A549 treated with DMSO at 1 μM for 4 hours (cell line): ENCODE data around the gene CAMSAP2. TPM values are rescaled to one million over a fixed set of nuclear protein-coding genes. Genes with fewer than 3 reads are reported as not detected.

Source experiments
- total RNA-seq: library from RNA; stranded (reverse); fragments of 200-300 nt; extraction: Qiagen RNA extraction; gene quantifications from 5 replicates; pipeline ENCODE4 v1.2.3, GENCODE V29; 2022; ENCODE audit warnings: low read depth

CAMSAP2 gene, protein sequence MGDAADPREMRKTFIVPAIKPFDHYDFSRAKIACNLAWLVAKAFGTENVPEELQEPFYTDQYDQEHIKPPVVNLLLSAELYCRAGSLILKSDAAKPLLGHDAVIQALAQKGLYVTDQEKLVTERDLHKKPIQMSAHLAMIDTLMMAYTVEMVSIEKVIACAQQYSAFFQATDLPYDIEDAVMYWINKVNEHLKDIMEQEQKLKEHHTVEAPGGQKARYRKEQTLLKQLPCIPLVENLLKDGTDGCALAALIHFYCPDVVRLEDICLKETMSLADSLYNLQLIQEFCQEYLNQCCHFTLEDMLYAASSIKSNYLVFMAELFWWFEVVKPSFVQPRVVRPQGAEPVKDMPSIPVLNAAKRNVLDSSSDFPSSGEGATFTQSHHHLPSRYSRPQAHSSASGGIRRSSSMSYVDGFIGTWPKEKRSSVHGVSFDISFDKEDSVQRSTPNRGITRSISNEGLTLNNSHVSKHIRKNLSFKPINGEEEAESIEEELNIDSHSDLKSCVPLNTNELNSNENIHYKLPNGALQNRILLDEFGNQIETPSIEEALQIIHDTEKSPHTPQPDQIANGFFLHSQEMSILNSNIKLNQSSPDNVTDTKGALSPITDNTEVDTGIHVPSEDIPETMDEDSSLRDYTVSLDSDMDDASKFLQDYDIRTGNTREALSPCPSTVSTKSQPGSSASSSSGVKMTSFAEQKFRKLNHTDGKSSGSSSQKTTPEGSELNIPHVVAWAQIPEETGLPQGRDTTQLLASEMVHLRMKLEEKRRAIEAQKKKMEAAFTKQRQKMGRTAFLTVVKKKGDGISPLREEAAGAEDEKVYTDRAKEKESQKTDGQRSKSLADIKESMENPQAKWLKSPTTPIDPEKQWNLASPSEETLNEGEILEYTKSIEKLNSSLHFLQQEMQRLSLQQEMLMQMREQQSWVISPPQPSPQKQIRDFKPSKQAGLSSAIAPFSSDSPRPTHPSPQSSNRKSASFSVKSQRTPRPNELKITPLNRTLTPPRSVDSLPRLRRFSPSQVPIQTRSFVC (N-terminal part only)
- total RNA-seq: 19.8 to 29.9 TPM (median 25.4 TPM) in 5 replicates

GRCh38 chr1:200738327-200738948, at the start of gene CAMSAP2:
Gene CAMSAP2 (plus strand): TSS chr1:200738893. CDS start chr1:200739828, 935 bp downstream.

GRCh38 chr1:200872446-200873115, 133.9 kb downstream of the CAMSAP2 start, which contains the start of gene GPR25:
Gene GPR25 (plus strand): TSS chr1:200872981. CDS start chr1:200873038, 57 bp downstream.

DNA sequence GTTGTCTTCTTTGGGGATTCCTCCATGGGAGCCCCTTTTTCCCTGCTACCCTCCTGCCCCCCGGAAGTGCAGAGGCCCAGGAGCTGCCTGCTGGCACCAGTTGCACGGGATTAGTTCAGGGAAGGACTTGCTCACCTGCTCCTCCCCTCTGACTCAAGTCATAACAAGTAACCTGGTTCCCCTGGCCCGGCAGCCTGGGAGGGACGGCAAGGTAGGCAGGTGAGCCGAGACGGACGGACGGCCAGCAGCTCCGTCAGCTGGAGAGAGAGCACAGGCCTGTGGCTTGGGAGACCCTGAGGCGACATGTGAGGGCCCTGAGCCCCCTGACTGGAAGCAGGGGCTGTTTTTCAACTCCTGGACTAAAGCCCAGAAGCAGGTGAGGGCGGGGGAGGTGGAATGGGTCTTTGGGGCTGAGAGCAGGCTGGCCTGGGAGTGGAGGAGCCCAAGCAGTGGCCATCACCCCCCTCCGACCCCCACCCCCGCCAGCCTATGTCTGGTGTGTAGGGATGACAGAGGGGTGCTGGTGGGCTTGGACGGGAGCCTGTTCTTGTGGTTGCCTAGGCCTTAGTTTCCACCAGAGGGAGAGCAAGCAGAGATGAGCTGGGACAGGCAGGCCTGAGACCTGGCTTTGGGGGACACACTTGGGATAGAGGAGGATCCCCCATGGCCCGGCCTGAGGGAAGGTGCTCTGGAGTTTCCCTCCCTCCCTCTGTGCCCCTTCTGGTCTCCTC, 156.2 kb downstream of the CAMSAP2 start, which contains the start of gene INAVA:
TSS of gene INAVA (plus strand) at position 189 of the 731 bp plus-strand sequence. CDS start 3,501 bp downstream, outside the sequence.

Other genes with a start within 250 kb of the CAMSAP2 start
- gene KIF14, start 118.1 kb upstream of the CAMSAP2 start, total RNA-seq: 8.9 to 15.1 TPM (median 13.5 TPM) in 5 replicates
- gene DDX59, start 69.0 kb upstream of the CAMSAP2 start, total RNA-seq: 13.2 to 18.2 TPM (median 15.5 TPM) in 5 replicates
- gene GPR25, start 134.1 kb downstream of the CAMSAP2 start, total RNA-seq: 0.11 TPM in 1 of 5 replicates, not detected in the others
- gene INAVA, start 156.0 kb downstream of the CAMSAP2 start, total RNA-seq: 40.0 to 45.9 TPM (median 41.7 TPM) in 5 replicates